GM19193 (cell line): ENCODE measurements around the gene DIDO1.

Source experiments
- POLR2A ChIP-seq: IDR thresholded peaks from 4 replicates; pipeline ENCODE4 v1.6.1; 2011; ENCODE audit not compliant: insufficient read depth, insufficient read length; ENCODE audit errors: extremely low read depth

Gene DIDO1

GRCh38 chr20:62879275-62880146, 46.8 kb downstream of the DIDO1 start:
- no peak for TF ChIP-seq POLR2A

GRCh38 chr20:62878244-62879038, 47.9 kb downstream of the DIDO1 start:
- no peak for TF ChIP-seq POLR2A

- TF ChIP-seq POLR2A: no peak
Observed at GRCh38 chr20:62876902-62877816, 49.1 kb downstream of the DIDO1 start.

- TF ChIP-seq POLR2A: no peak
Observed at GRCh38 chr20:62876501-62876901, 49.8 kb downstream of the DIDO1 start.

GRCh38 chr20:62875419-62876361, 50.6 kb downstream of the DIDO1 start:
- TF ChIP-seq POLR2A: no peak

DNA sequence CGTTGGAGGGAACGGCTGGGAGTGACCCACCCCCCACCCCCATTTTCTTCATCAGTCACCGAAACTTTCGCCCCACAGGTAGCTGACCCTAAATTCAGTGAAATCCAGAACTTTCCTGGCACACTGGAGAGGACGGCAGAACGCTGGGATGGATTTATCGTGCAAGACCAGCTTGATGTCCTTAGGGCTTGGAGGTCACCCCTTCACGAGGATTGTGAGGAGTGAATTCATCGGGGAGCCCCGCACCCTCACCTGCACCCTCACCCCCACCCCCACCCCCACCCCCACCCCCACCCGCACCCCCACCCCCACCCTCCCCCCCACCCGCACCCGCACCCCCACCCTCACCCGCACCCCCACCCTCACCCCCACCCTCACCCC, 51.4 kb downstream of the DIDO1 start:
- no peak for TF ChIP-seq POLR2A

- TF ChIP-seq POLR2A: no peak
Observed at GRCh38 chr20:62873280-62873679, 53.0 kb downstream of the DIDO1 start.

GRCh38 chr20:62872862-62873261, 53.4 kb downstream of the DIDO1 start:
- TF ChIP-seq POLR2A: no peak

DNA sequence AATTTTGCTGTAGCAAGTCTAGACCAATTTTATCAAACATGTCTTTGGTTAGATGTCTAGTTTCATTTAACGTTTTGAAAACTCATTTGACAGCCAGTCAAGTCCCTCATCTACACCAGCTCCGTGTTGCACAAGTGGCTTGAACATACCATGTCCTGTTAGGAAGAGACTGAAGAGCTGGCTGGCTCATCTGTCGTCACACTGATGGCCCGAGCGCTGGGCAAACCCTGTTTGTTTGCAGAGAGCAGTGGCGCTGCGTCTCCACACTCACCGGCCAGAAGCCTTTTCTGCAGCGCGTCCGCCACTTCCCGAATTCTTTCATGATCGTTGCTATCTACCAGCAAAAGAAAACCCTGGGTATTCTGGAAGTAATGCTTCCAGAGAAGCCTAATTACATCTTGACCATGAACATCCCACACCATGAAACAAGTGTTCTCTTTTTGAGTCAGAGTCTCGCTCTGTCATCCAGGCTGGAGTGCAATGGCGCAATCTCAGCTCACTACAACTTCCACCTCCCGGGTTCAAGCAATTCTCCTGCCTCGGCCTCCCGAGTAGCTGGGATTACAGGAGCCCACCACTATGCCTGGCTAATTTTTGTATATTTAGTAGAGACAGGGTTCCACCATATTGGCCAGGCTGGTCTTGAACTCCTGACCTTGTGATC, 54.0 kb downstream of the DIDO1 start:
- no peak for TF ChIP-seq POLR2A

GRCh38 chr20:62864207-62864606, 62.1 kb downstream of the DIDO1 start:
- TF ChIP-seq POLR2A: no peak

DNA sequence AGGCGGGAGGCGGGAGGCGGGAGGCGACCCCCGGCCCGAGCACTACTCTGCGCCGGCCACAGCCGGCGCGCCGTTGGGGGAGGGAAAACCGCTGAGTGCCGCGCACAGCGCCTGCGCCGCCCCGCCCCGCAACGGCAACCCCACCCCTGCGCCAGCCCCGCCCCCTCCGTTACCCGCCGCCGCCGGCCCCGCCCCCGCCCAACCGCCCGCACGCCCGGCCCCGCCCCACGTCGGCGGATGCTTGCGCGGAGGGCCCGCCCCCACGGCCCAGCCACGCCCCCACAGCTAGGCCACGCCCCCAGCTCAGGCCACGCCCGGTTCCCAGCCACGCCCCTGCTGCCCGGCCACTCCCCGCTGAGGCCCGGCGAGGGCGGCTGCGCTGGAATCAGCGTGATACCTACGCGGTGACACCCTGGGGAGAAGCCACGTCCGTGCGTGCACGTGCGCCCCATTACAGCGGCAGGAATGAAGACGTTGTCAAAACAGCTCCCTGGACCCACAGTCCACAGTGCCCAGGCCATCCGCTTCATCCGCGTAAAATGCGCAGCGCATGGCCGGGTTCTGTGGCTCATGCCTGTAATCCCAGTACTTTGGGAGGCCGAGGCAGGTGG, 64.5 kb downstream of the DIDO1 start, which contains the start of gene TCFL5:
TCFL5 (minus strand) TSS at position 97 of the 611 bp plus-strand sequence. CDS start 152 bp downstream, outside the sequence.
- no peak for TF ChIP-seq POLR2A

- TF ChIP-seq POLR2A: no peak
Observed at GRCh38 chr20:62860924-62861691, 65.2 kb downstream of the DIDO1 start.
